AG04450 (cell line): Measurements from ENCODE around the gene CPLX1. TPM values are rescaled to one million over a fixed set of nuclear protein-coding genes. Genes with fewer than 3 reads are reported as not detected.

ENCODE experiments used
- CTCF ChIA-PET: fragments of 300-600, 350-600 bp; formaldehyde crosslinking; extraction: SDS; loops from one replicate; lab custom pipeline; 2022; ENCODE audit warnings: antibody characterized with exemption, inconsistent platforms; lab: Charles Lee
- POLR2A ChIA-PET: fragments of 350-600 bp; formaldehyde crosslinking; extraction: SDS; loops from one replicate; lab custom pipeline; 2021; ENCODE audit warnings: antibody characterized with exemption, inconsistent platforms; lab: Yijun Ruan, JAX
- DNase-seq: peaks from one replicate; pipeline ENCODE4 v3.0.0-alpha.2; 2011; ENCODE audit warnings: low read depth, low spot score
- H3K27ac ChIP-seq: one replicate; pipeline ENCODE4 v1.5.1; 2012; ENCODE audit warnings: low read depth, low read length, control low read depth
- H3K27me3 ChIP-seq: one replicate; pipeline ENCODE4 v1.6.0; 2012; ENCODE audit warnings: low read length; ENCODE audit not compliant: control insufficient read depth, insufficient read depth
- H3K4me3 ChIP-seq: 2 replicates; pipeline ENCODE4 v1.5.1; 2011; ENCODE audit warnings: mild to moderate bottlenecking, low read depth, low read length, control low read depth
- H3K9me3 ChIP-seq: 2 replicates; pipeline ENCODE4 v1.5.1; 2012; ENCODE audit warnings: low read length; ENCODE audit not compliant: control insufficient read depth, insufficient read depth
- polyA plus RNA-seq: library from polyadenylated mRNA; depleted of rRNA; stranded (reverse); fragments of >200 nt; gene quantifications from 2 replicates; pipeline ENCODE4 v1.2.3, GENCODE V29; 2011
- TF ChIP-seq, protein P1 (sequence below): IDR thresholded peaks from 2 replicates; pipeline ENCODE4 v1.5.1; 2011; ENCODE audit warnings: low read depth, low read length, control low read depth, inconsistent platforms

Gene CPLX1
- polyA plus RNA-seq, 1 experiment: not detected

DNA sequence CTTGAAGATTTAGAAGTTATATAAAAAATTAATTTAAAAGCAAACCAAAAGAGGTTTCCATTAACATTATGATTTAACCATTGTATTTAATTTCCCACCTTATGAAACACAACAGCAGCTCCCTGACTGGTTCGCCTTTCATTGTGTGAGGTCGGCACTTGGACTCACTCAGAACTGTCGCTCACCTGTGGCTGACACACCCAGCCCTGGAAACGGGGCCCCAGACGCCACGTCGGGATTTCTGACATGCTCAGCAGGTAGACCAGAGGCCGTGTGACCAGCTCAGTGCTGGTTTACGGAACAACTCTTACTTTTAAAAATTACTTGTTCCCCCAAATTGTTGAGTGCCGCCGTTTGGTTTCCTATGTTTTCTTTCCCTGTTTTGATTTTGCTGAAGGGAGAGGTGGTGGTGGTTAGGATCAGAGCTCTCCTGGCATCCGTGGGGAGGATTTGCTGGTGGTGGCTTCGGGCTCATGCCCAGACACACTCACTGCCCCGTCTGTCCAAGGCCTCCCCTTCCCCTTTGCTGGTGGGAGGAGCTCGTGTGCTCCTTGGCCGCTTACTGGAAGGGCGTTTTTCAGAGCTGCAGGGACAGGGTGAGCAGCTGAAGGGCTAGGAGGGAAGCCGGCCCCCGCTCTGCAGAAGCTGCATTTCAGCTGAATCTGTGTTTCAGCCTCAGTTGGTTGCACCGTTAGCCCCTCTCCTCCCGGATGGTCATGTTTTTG, 59.2 kb downstream of the CPLX1 start:
- ChIA-PET POLR2A (interaction anchor here (0.6 to 0.8 kb wide), 2 partner anchors 80 kb away, joined by 3 read pairs; no protein-coding TSS in a partner anchor), CTCF (interaction anchor here (1.5 kb wide), 1 partner anchor 26 kb away, joined by 3 read pairs; no protein-coding TSS in a partner anchor)
- TF ChIP-seq, protein P1, sequence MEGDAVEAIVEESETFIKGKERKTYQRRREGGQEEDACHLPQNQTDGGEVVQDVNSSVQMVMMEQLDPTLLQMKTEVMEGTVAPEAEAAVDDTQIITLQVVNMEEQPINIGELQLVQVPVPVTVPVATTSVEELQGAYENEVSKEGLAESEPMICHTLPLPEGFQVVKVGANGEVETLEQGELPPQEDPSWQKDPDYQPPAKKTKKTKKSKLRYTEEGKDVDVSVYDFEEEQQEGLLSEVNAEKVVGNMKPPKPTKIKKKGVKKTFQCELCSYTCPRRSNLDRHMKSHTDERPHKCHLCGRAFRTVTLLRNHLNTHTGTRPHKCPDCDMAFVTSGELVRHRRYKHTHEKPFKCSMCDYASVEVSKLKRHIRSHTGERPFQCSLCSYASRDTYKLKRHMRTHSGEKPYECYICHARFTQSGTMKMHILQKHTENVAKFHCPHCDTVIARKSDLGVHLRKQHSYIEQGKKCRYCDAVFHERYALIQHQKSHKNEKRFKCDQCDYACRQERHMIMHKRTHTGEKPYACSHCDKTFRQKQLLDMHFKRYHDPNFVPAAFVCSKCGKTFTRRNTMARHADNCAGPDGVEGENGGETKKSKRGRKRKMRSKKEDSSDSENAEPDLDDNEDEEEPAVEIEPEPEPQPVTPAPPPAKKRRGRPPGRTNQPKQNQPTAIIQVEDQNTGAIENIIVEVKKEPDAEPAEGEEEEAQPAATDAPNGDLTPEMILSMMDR: no peak
- Histone ChIP-seq H3K27me3 (no peaks in the 10 kb centered on the region), H3K9me3 (peaks cover 8% of the 10 kb centered on the region; the same call in 1 of the 2 replicates), H3K27ac (no peak overlapping the region), H3K4me3 (no peak overlapping the region)
- no peak for DNase-seq

DNA sequence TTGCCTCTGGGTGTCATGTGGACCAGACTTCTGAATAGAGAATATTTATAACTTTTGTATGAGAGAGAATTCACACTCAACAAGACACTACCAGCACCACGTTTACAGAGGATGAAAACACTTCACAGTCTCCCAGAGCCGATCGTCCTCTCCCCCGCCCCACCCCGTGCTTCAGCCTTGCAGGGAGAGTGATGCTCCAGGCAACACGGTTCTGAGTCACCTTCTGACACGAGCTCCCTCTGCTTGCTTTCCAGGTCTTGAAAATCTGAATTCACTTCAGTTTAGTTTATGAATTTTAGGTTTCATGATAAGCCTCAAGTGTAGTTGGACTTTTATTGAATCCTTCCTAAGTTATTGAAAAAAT, 59.8 kb downstream of the CPLX1 start:
- ChIA-PET POLR2A (interaction anchor here (0.6 to 0.8 kb wide), 2 partner anchors 24 to 79 kb away, joined by 3 read pairs; no protein-coding TSS in a partner anchor), CTCF (interaction anchor here (1.4 to 1.5 kb wide), 2 partner anchors 24 to 25 kb away, joined by 3 to 5 read pairs; no protein-coding TSS in a partner anchor)
- DNase-seq: no peak
- Histone ChIP-seq H3K27ac (no peak overlapping the region), H3K9me3 (peaks cover 11% of the 10 kb centered on the region; the same call in 1 of the 2 replicates), H3K4me3 (no peak overlapping the region), H3K27me3 (no peaks in the 10 kb centered on the region)
- TF ChIP-seq, protein P1: no peak

DNA sequence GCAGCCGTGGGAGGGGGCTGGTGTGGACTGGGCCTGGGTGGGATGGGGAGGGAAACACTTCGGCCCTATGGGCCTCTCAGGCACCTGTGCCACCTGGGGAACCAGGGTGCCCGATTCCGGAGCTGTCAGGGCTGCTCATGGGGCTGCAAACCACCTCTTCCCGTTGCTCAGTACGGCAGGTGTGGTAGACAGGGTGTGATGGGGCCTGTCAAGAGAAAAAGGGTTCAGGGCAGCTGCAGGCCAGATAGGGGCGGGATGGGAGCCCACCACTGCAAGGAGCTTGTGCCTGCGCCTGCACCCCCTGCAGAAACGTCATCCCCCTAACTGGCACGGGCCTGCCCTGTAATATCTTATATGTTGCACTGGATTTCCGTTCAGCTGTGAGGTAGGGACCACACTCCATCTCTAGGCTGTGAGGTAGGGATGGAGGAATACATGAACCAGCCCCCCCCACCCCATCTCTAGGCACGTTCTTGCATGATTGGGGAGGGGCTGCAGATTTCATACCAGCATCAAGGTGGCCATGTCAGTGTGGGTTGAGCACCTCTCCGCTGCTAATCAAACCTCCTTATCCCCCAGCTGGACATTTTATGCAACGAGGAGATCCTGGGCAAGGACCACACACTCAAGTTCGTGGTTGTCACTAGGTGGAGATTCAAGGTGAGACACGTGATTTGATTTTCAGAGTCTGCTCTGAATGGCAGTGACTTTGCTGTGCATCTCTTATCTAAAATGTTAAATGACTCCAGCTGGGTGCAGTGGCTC, 61.3 kb downstream of the CPLX1 start:
- Histone ChIP-seq H3K4me3 (no peak overlapping the region), H3K27ac (no peak overlapping the region), H3K27me3 (no peaks in the 10 kb centered on the region), H3K9me3 (peaks cover 19% of the 10 kb centered on the region; the same call in 1 of the 2 replicates)
- TF ChIP-seq, protein P1: no peak
- no peak for DNase-seq
- CTCF ChIA-PET: interaction anchor here (1.0 to 1.4 kb wide), 2 partner anchors 22 to 23 kb away, joined by 4 to 5 read pairs; no protein-coding TSS in a partner anchor
- POLR2A ChIA-PET: interaction anchor here (1.1 kb wide), 1 partner anchor 17 kb away, joined by 9 read pairs; no protein-coding TSS in a partner anchor

DNA sequence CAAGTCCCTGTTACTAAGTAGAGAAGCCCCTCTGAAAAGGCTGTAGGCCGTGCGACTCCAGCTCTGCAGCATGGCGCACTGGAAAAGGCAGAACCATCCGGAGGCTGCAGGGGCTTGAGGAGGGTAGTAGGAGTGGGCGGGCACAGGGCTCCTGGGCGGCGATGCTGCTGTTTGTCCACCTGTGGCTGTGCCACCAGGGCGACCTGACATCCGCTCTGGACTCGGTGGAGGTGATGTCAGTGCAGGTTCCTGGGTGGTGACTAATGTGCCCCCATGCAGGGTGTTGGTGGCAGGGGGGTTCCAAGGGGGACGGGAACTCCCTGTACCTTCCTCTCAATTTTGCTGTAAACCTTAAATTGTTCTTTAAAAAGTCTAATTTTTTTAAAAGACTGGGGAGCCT, 62.0 kb downstream of the CPLX1 start:
- no peak for DNase-seq
- Histone ChIP-seq H3K27ac (no peak overlapping the region), H3K27me3 (no peaks in the 10 kb centered on the region), H3K9me3 (peaks cover 17% of the 10 kb centered on the region; the same call in 1 of the 2 replicates), H3K4me3 (no peak overlapping the region)
- ChIA-PET POLR2A (no interaction called here), CTCF (no interaction called here)
- TF ChIP-seq, protein P1: no peak
